ENCODE measurements around the gene R3HCC1L.
"Not testable (repeated sequence)": the region's sequence is repeated elsewhere in the genome, so short reads cannot be mapped to it uniquely, and the experiment has no call there.

DNA sequence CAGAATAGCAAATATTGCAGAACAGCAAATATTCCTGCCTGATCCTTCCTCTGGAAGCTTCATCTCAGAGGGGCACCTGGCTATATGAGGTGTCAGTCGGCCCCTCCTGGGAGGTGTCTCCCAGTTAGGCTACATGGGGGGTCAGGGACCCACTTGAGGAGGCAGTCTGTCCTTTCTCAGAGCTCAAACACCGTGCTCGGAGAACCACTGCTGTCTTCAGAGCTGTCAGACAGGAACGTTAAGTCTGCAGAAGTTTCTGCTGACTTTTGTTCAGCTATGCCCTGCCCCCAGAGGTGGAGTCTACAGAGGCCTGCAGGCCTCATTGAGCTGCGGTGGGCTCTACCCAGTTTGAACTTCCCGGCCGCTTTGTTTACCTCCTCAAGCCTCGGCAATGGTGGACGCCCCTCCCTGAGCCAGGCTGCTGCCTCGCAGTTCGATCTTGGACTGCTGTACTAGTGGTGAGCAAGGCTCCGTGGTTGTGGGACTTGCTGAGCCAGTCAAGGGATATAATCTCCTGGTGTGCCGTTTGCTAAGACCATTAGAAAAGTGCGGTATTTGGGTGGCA is 48.0 kb downstream of the R3HCC1L start:
- TF ChIP-seq ISL1, RARB, ZFP3 (CRISPR knock-in tag; IDR thresholded peaks at IDR 0.05): not testable (repeated sequence)
- TF ChIP-seq, protein P1, sequence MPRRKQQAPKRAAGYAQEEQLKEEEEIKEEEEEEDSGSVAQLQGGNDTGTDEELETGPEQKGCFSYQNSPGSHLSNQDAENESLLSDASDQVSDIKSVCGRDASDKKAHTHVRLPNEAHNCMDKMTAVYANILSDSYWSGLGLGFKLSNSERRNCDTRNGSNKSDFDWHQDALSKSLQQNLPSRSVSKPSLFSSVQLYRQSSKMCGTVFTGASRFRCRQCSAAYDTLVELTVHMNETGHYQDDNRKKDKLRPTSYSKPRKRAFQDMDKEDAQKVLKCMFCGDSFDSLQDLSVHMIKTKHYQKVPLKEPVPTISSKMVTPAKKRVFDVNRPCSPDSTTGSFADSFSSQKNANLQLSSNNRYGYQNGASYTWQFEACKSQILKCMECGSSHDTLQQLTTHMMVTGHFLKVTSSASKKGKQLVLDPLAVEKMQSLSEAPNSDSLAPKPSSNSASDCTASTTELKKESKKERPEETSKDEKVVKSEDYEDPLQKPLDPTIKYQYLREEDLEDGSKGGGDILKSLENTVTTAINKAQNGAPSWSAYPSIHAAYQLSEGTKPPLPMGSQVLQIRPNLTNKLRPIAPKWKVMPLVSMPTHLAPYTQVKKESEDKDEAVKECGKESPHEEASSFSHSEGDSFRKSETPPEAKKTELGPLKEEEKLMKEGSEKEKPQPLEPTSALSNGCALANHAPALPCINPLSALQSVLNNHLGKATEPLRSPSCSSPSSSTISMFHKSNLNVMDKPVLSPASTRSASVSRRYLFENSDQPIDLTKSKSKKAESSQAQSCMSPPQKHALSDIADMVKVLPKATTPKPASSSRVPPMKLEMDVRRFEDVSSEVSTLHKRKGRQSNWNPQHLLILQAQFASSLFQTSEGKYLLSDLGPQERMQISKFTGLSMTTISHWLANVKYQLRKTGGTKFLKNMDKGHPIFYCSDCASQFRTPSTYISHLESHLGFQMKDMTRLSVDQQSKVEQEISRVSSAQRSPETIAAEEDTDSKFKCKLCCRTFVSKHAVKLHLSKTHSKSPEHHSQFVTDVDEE (CRISPR knock-in tag; IDR thresholded peaks at IDR 0.05) = not testable (repeated sequence)
- TF ChIP-seq, protein P2, sequence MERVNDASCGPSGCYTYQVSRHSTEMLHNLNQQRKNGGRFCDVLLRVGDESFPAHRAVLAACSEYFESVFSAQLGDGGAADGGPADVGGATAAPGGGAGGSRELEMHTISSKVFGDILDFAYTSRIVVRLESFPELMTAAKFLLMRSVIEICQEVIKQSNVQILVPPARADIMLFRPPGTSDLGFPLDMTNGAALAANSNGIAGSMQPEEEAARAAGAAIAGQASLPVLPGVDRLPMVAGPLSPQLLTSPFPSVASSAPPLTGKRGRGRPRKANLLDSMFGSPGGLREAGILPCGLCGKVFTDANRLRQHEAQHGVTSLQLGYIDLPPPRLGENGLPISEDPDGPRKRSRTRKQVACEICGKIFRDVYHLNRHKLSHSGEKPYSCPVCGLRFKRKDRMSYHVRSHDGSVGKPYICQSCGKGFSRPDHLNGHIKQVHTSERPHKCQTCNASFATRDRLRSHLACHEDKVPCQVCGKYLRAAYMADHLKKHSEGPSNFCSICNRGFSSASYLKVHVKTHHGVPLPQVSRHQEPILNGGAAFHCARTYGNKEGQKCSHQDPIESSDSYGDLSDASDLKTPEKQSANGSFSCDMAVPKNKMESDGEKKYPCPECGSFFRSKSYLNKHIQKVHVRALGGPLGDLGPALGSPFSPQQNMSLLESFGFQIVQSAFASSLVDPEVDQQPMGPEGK (CRISPR knock-in tag; IDR thresholded peaks at IDR 0.05; ENCODE audit: borderline replicate concordance) = not testable (repeated sequence)
- TF ChIP-seq, protein P3, sequence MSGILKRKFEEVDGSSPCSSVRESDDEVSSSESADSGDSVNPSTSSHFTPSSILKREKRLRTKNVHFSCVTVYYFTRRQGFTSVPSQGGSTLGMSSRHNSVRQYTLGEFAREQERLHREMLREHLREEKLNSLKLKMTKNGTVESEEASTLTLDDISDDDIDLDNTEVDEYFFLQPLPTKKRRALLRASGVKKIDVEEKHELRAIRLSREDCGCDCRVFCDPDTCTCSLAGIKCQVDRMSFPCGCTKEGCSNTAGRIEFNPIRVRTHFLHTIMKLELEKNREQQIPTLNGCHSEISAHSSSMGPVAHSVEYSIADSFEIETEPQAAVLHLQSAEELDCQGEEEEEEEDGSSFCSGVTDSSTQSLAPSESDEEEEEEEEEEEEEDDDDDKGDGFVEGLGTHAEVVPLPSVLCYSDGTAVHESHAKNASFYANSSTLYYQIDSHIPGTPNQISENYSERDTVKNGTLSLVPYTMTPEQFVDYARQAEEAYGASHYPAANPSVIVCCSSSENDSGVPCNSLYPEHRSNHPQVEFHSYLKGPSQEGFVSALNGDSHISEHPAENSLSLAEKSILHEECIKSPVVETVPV (CRISPR knock-in tag; IDR thresholded peaks at IDR 0.05) = not testable (repeated sequence)
